ENCODE results near the gene FLRT2.

DNA sequence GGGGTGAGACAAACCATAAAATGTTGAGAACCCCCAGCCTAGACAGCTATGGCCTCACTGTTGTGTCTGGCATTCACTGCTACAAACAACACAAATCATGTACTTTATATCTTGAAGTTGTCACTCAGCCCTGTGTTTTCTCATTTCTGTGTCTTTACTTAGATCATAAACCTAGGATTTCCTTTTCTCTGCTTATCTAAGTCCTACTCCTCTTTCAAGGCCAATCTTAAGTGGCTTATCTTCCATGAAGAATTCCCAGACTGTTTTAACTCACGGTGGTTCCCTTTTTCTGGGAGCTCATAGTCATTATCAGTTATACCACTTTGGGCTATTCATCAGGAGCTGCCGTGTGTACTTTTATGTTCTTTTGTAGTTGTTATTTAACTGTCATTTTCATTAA is 42.1 kb downstream of the FLRT2 start:
- TF ChIP-seq, protein P1, sequence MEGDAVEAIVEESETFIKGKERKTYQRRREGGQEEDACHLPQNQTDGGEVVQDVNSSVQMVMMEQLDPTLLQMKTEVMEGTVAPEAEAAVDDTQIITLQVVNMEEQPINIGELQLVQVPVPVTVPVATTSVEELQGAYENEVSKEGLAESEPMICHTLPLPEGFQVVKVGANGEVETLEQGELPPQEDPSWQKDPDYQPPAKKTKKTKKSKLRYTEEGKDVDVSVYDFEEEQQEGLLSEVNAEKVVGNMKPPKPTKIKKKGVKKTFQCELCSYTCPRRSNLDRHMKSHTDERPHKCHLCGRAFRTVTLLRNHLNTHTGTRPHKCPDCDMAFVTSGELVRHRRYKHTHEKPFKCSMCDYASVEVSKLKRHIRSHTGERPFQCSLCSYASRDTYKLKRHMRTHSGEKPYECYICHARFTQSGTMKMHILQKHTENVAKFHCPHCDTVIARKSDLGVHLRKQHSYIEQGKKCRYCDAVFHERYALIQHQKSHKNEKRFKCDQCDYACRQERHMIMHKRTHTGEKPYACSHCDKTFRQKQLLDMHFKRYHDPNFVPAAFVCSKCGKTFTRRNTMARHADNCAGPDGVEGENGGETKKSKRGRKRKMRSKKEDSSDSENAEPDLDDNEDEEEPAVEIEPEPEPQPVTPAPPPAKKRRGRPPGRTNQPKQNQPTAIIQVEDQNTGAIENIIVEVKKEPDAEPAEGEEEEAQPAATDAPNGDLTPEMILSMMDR (conservative IDR thresholded peaks at IDR 0.05) = no peak
- no peak for TF ChIP-seq EZH2 (IDR thresholded peaks at IDR 0.05; ENCODE audit: low read depth)
